ENCODE data around the gene AGAP1.

GRCh38 chr2:235859651-235860050 lies 365.8 kb downstream of the AGAP1 start:
- TF ChIP-seq POLR2A (IDR thresholded peaks at IDR 0.05): no peak
- TF ChIP-seq CTCF (IDR thresholded peaks at IDR 0.05): no peak

Data from sigmoid colon (tissue), 3 donors.